A549 treated with AZD9567 at 1 μM for 4 hours (cell line): ENCODE results near the gene SEL1L2. TPM values are rescaled to one million over a fixed set of nuclear protein-coding genes. Genes with fewer than 3 reads are reported as not detected.

Experiments
- total RNA-seq: library from RNA; stranded (reverse); fragments of 200-300 nt; extraction: Qiagen RNA extraction; gene quantifications from 5 replicates; pipeline ENCODE4 v1.2.3, GENCODE V29; 2022; ENCODE audit not compliant: insufficient read depth

The SEL1L2 gene, protein sequence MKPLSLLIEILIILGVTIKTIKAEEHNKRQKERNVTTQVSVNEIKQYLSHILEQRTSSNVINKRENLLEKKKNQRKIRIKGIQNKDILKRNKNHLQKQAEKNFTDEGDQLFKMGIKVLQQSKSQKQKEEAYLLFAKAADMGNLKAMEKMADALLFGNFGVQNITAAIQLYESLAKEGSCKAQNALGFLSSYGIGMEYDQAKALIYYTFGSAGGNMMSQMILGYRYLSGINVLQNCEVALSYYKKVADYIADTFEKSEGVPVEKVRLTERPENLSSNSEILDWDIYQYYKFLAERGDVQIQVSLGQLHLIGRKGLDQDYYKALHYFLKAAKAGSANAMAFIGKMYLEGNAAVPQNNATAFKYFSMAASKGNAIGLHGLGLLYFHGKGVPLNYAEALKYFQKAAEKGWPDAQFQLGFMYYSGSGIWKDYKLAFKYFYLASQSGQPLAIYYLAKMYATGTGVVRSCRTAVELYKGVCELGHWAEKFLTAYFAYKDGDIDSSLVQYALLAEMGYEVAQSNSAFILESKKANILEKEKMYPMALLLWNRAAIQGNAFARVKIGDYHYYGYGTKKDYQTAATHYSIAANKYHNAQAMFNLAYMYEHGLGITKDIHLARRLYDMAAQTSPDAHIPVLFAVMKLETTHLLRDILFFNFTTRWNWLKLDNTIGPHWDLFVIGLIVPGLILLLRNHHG
- total RNA-seq = not detected in 5 replicates

GRCh38 chr20:13990465-13990864, at the start of gene SEL1L2:
TSS of gene SEL1L2 (minus strand) at chr20:13990614. CDS start at chr20:13990534, 80 bp downstream.

GRCh38 chr20:13995086-13995665, 4.8 kb upstream of the SEL1L2 start, which contains the start of gene MACROD2:
TSS of gene MACROD2 (plus strand) at chr20:13995516.

Other genes starting within 250 kb of the SEL1L2 start
- 21.0 to 28.4 TPM (median 22.4 TPM) in 5 replicates for gene ESF1, start 205.7 kb downstream of the SEL1L2 start, total RNA-seq
- 30.6 to 40.5 TPM (median 32.8 TPM) in 5 replicates for gene NDUFAF5, start 205.6 kb downstream of the SEL1L2 start, total RNA-seq
- gene MACROD2, start 4.9 kb upstream of the SEL1L2 start, total RNA-seq = 0.48 to 0.61 TPM (median 0.54 TPM) in 4 of 5 replicates, not detected in the other